ENCODE data around the gene TMEM186. TPM values are rescaled to one million over a fixed set of nuclear protein-coding genes. Genes with fewer than 3 reads are reported as not detected.

Gene TMEM186
- total and polyA plus RNA-seq, 2 of the 4 experiments (the other 2 are of a cell fraction): 5.7 to 6.8 TPM

- H3K27ac ChIP-seq (ENCODE audit: insufficient read depth, low read length): no peak overlapping the region
- H2BK15ac ChIP-seq (ENCODE audit: low read depth, low read length): no peak overlapping the region
- H3K4ac ChIP-seq (ENCODE audit: low read depth, low read length): 0 out of 2 replicates have a peak overlapping the region, but pooled peaks have one; percentile 52
- no peak overlapping the region for H2BK120ac ChIP-seq (ENCODE audit: low read depth, low read length)
- no peak for ATAC-seq (ENCODE audit: low read depth)
- 0 out of 4 replicates have a peak overlapping the region, but pooled peaks of 1 of the 2 experiments have one; percentile 51 for H4K8ac ChIP-seq (ENCODE audit: low read depth in 2 of 2, low read length in 2 of 2)
- H3K27me3 ChIP-seq (ENCODE audit: control insufficient read depth, insufficient read depth, low read length): no peaks in the 10 kb centered on the region
- H3K9me3 ChIP-seq (ENCODE audit: control insufficient read depth, insufficient read depth, low read length): no peaks in the 10 kb centered on the region
- H3K23ac ChIP-seq (ENCODE audit: low read depth, low read length): no peak overlapping the region
- dilution Hi-C loops (cut with HindIII; ENCODE audit: low sequenced_read_pairs, unreplicated experiment): no loop called here
- H4K5ac ChIP-seq (ENCODE audit: low read depth, low read length): no peak overlapping the region
- no peak overlapping the region for H3K4me3 ChIP-seq (ENCODE audit: insufficient read depth, low read depth, low read length)
- ChIA-PET CTCF (no interaction called here), POLR2A (ENCODE audit: unreplicated experiment) (no interaction called here)
- H3K4me1 ChIP-seq (ENCODE audit: control insufficient read depth, insufficient read depth, low read length): peaks cover 9% of the 10 kb centered on the region
- H4K91ac ChIP-seq (ENCODE audit: insufficient read depth, low read depth, low read length): no peak overlapping the region
- intact Hi-C loops (cut with micrococcal nuclease): loop anchor here (1.0 kb wide), 1 partner anchor 74 kb away; no protein-coding TSS in a partner anchor
- no TSS peak for BruUV-seq (replicated peaks)
- no peak overlapping the region for H2AFZ ChIP-seq (replicated peaks; ENCODE audit: low read length, poor library complexity)
- no peak overlapping the region; the same call in 1 of the 2 replicates for H2AK5ac ChIP-seq (ENCODE audit: low read depth, low read length)
- H3K18ac ChIP-seq (ENCODE audit: low read depth, low read length): no peak overlapping the region
- H3K9ac ChIP-seq (ENCODE audit: low read depth, low read length): no peak overlapping the region
- DNase-seq: no peak
- WGBS, 2 experiments (ENCODE audit: extremely low coverage in 2 of 2, insufficient read length in 1 of 2): no CpG with 5 or more reads among the region's 2 CpGs
- H3K56ac ChIP-seq (ENCODE audit: extremely low read depth, insufficient read depth, low read length): no peak overlapping the region
- H4K20me1 ChIP-seq (ENCODE audit: insufficient read depth, low read length): no peaks in the 10 kb centered on the region
- H2BK5ac ChIP-seq (ENCODE audit: low read depth, low read length, poor library complexity, severe bottlenecking): no peak overlapping the region
- TF ChIP-seq CTCF (conservative IDR thresholded peaks at IDR 0.05; ENCODE audit: low read depth, low read length) (no peak), FOS (IDR thresholded peaks at IDR 0.05; ENCODE audit: low read depth, low read length) (no peak), CEBPB (IDR thresholded peaks at IDR 0.05; ENCODE audit: low read depth, low read length) (no peak), RFX5 (IDR thresholded peaks at IDR 0.05; ENCODE audit: low read depth, low read length) (no peak), MAZ (IDR thresholded peaks at IDR 0.05; ENCODE audit: borderline replicate concordance, low read depth, low read length) (no peak), MXI1 (IDR thresholded peaks at IDR 0.05; ENCODE audit: borderline replicate concordance, low read depth, low read length) (no peak), NFE2L2 (IDR thresholded peaks at IDR 0.05; ENCODE audit: low read depth, low read length) (no peak), RCOR1 (IDR thresholded peaks at IDR 0.05; ENCODE audit: insufficient replicate concordance, low read length) (no peak), CHD1 (IDR thresholded peaks at IDR 0.05; ENCODE audit: low read depth, low read length) (no peak)
- no peak overlapping the region for H3K4me2 ChIP-seq (ENCODE audit: low read depth, low read length)
- no peak overlapping the region for H2BK20ac ChIP-seq (ENCODE audit: low read depth, low read length)
- H3K14ac ChIP-seq (replicated peaks; ENCODE audit: low read depth, low read length): no peak overlapping the region
- peaks cover 12% of the 10 kb centered on the region; the same call in 1 of the 2 replicates for H3K9me1 ChIP-seq (ENCODE audit: insufficient read depth, low read length)
- no peaks in the 10 kb centered on the region for H3K36me3 ChIP-seq (ENCODE audit: control insufficient read depth, insufficient read depth, low read length)
- no peaks in the 10 kb centered on the region for H3K79me1 ChIP-seq (ENCODE audit: low read depth in 1 of 2, low read length in 2 of 2)
- no peak overlapping the region for H2AK9ac ChIP-seq (replicated peaks; ENCODE audit: low read depth, low read length, poor library complexity)
- in situ Hi-C loops (cut with MboI; ENCODE audit: low sequenced_read_pairs): no loop called here
Measured at GRCh38 chr16:8752706-8753105, 44.7 kb downstream of the TMEM186 start.
